ENCODE measurements around the gene ARHGAP9.
"Not testable (repeated sequence)": the region's sequence is repeated elsewhere in the genome, so short reads cannot be mapped to it uniquely, and the experiment has no call there.

The ARHGAP9 gene

GRCh38 chr12:57517187-57517586 is 37.5 kb upstream of the ARHGAP9 start:
- no peak for DNase-seq

GRCh38 chr12:57516617-57517153 is 37.0 kb upstream of the ARHGAP9 start:
- DNase-seq, result no peak

GRCh38 chr12:57515934-57516541 is 36.4 kb upstream of the ARHGAP9 start:
- no peak for DNase-seq

GRCh38 chr12:57515408-57515933 is 35.8 kb upstream of the ARHGAP9 start:
- DNase-seq, result no peak

- no peak for DNase-seq
These were observed 35.2 kb upstream of the ARHGAP9 start for GRCh38 chr12:57514720-57515407.

GRCh38 chr12:57514246-57514645 is 34.6 kb upstream of the ARHGAP9 start:
- DNase-seq, result not testable (repeated sequence)

GRCh38 chr12:57513677-57514076 is 34.0 kb upstream of the ARHGAP9 start:
- DNase-seq, result not testable (repeated sequence)

- no peak for DNase-seq
These were observed 33.6 kb upstream of the ARHGAP9 start for GRCh38 chr12:57513266-57513665.

GRCh38 chr12:57512665-57513064 is 33.0 kb upstream of the ARHGAP9 start:
- DNase-seq, result no peak

GRCh38 chr12:57511588-57512325 is 32.1 kb upstream of the ARHGAP9 start:
- no peak for DNase-seq

- no peak for DNase-seq
These were observed 31.5 kb upstream of the ARHGAP9 start for GRCh38 chr12:57511161-57511560.

GRCh38 chr12:57507796-57508195 is 28.1 kb upstream of the ARHGAP9 start:
- DNase-seq, result not testable (repeated sequence)

- DNase-seq, result not testable (repeated sequence)
These were observed 26.9 kb upstream of the ARHGAP9 start for GRCh38 chr12:57506541-57506940.

- DNase-seq, result not testable (repeated sequence)
These were observed 22.8 kb upstream of the ARHGAP9 start for GRCh38 chr12:57502311-57502969.

- DNase-seq, result no peak
These were observed 20.5 kb upstream of the ARHGAP9 start for GRCh38 chr12:57500213-57500612.

GRCh38 chr12:57498571-57498970 is 18.9 kb upstream of the ARHGAP9 start:
- DNase-seq, result no peak

- DNase-seq, result no peak
These were observed 18.5 kb upstream of the ARHGAP9 start for GRCh38 chr12:57498132-57498502.

- no peak for DNase-seq
These were observed 17.8 kb upstream of the ARHGAP9 start for GRCh38 chr12:57497223-57498131.

- peak; percentile 64 for DNase-seq
These were observed 17.2 kb upstream of the ARHGAP9 start for GRCh38 chr12:57496822-57497221.

GRCh38 chr12:57495051-57495701 is 15.5 kb upstream of the ARHGAP9 start:
- not testable (repeated sequence) for DNase-seq

Data from NCI-H187 treated with DMSO at 0.1 percent for 48 hours (cell line).